A172 (cell line): ENCODE measurements around the gene PFKFB3. TPM values are rescaled to one million over a fixed set of nuclear protein-coding genes. Genes with fewer than 3 reads are reported as not detected.
"Not testable (repeated sequence)": the region's sequence is repeated elsewhere in the genome, so short reads cannot be mapped to it uniquely, and the experiment has no call there.

Experiments
- DNase-seq: peaks from one replicate; pipeline ENCODE4 v3.0.0-alpha.2; 2015; ENCODE audit warnings: low spot score
- total RNA-seq: library from RNA; depleted of rRNA; stranded (reverse); fragments of >200 nt; shearing (Covaris generic); gene quantifications from 2 replicates; pipeline ENCODE4 v1.2.3, GENCODE V29; 2014

The PFKFB3 gene
- total RNA-seq, 1 experiment from 2014 or later = 16.5 TPM

- DNase-seq = no peak
These were observed 69.4 kb downstream of the PFKFB3 start for GRCh38 chr10:6272126-6272525.

GRCh38 chr10:6273351-6273750 is 70.6 kb downstream of the PFKFB3 start:
- no peak for DNase-seq

GRCh38 chr10:6274040-6274439 is 71.3 kb downstream of the PFKFB3 start:
- DNase-seq = no peak

- no peak for DNase-seq
These were observed 71.8 kb downstream of the PFKFB3 start for GRCh38 chr10:6274484-6274883.

GRCh38 chr10:6275022-6275997 is 72.6 kb downstream of the PFKFB3 start:
- DNase-seq = peak; percentile 99

- no peak for DNase-seq
These were observed 73.6 kb downstream of the PFKFB3 start for GRCh38 chr10:6276356-6276755.

GRCh38 chr10:6278519-6279120 is 75.9 kb downstream of the PFKFB3 start:
- no peak for DNase-seq

GRCh38 chr10:6279540-6280267 is 77.0 kb downstream of the PFKFB3 start:
- DNase-seq = peak; percentile 87

- DNase-seq = peak; percentile 28
These were observed 77.6 kb downstream of the PFKFB3 start for GRCh38 chr10:6280291-6280690.

GRCh38 chr10:6282454-6282958 is 79.8 kb downstream of the PFKFB3 start:
- no peak for DNase-seq

- no peak for DNase-seq
These were observed 80.9 kb downstream of the PFKFB3 start for GRCh38 chr10:6283655-6284054.

GRCh38 chr10:6290621-6291020 is 87.9 kb downstream of the PFKFB3 start:
- not testable (repeated sequence) for DNase-seq

GRCh38 chr10:6292741-6293151 is 90.0 kb downstream of the PFKFB3 start:
- no peak for DNase-seq

- not testable (repeated sequence) for DNase-seq
These were observed 93.7 kb downstream of the PFKFB3 start for GRCh38 chr10:6296425-6296824.

GRCh38 chr10:6296828-6297251 is 94.1 kb downstream of the PFKFB3 start:
- DNase-seq = no peak

GRCh38 chr10:6297522-6297921 is 94.8 kb downstream of the PFKFB3 start:
- no peak for DNase-seq

- DNase-seq = no peak
These were observed 95.2 kb downstream of the PFKFB3 start for GRCh38 chr10:6297951-6298381.

GRCh38 chr10:6298428-6298827 is 95.7 kb downstream of the PFKFB3 start:
- no peak for DNase-seq

GRCh38 chr10:6299234-6299633 is 96.5 kb downstream of the PFKFB3 start:
- DNase-seq = peak; percentile 56

- DNase-seq = no peak
These were observed 97.0 kb downstream of the PFKFB3 start for GRCh38 chr10:6299743-6300105.

- DNase-seq = peak; percentile 38
These were observed 97.5 kb downstream of the PFKFB3 start for GRCh38 chr10:6300106-6300783.
